Kidney epithelial cell (primary cell): Measurements from ENCODE around the gene RIIAD1. TPM values are rescaled to one million over a fixed set of nuclear protein-coding genes. Genes with fewer than 3 reads are reported as not detected.

Experiments used
- DNase-seq: peaks from one replicate; pipeline ENCODE4 v3.0.0-alpha.2; 2010; ENCODE audit warnings: low read depth
- H3K27me3 ChIP-seq: 2 replicates; pipeline ENCODE4 v1.6.0; 2011; ENCODE audit warnings: low read length; ENCODE audit not compliant: control insufficient read depth, insufficient read depth
- H3K36me3 ChIP-seq: 2 replicates; pipeline ENCODE4 v1.5.1; 2011; ENCODE audit warnings: low read length; ENCODE audit not compliant: control insufficient read depth, insufficient read depth
- H3K4me3 ChIP-seq: 2 replicates; pipeline ENCODE4 v1.5.1; 2011; ENCODE audit warnings: low read depth, mild to moderate bottlenecking, control low read depth, low read length
- CTCF ChIP-seq: IDR thresholded peaks from 2 replicates; pipeline ENCODE4 v1.5.1; 2011; ENCODE audit warnings: mild to moderate bottlenecking, moderate library complexity, low read length, control low read depth, inconsistent platforms; ENCODE audit not compliant: insufficient read depth, poor library complexity, severe bottlenecking
- total RNA-seq: library from RNA; depleted of rRNA; stranded (reverse); fragments of >200 nt; gene quantifications from 2 replicates; pipeline ENCODE4 v1.2.3, GENCODE V29; 2015

RIIAD1 gene
- total RNA-seq, 1 donor from 2014 or later = not detected

GRCh38 chr1:151702936-151703335, 18.4 kb upstream of the RIIAD1 start:
- DNase-seq = no peak
- no peaks in the 10 kb centered on the region for H3K27me3 ChIP-seq
- TF ChIP-seq CTCF = no peak
- no peak overlapping the region for H3K4me3 ChIP-seq
- no peaks in the 10 kb centered on the region for H3K36me3 ChIP-seq

GRCh38 chr1:151703813-151704212, 17.5 kb upstream of the RIIAD1 start:
- no peaks in the 10 kb centered on the region for H3K36me3 ChIP-seq
- H3K4me3 ChIP-seq = no peak overlapping the region
- no peaks in the 10 kb centered on the region for H3K27me3 ChIP-seq
- no peak for DNase-seq
- no peak for TF ChIP-seq CTCF

- Histone ChIP-seq H3K36me3 (no peaks in the 10 kb centered on the region), H3K27me3 (no peaks in the 10 kb centered on the region), H3K4me3 (no peak overlapping the region)
- TF ChIP-seq CTCF = no peak
- DNase-seq = no peak
Measured at GRCh38 chr1:151704246-151704645, 17.1 kb upstream of the RIIAD1 start.

- no peaks in the 10 kb centered on the region for H3K36me3 ChIP-seq
- no peak overlapping the region for H3K4me3 ChIP-seq
- peaks cover 2% of the 10 kb centered on the region for H3K27me3 ChIP-seq
- DNase-seq = no peak
- TF ChIP-seq CTCF = no peak
Measured at GRCh38 chr1:151705146-151705545, 16.2 kb upstream of the RIIAD1 start.

- no peak overlapping the region for H3K4me3 ChIP-seq
- DNase-seq = no peak
- TF ChIP-seq CTCF = no peak
- H3K36me3 ChIP-seq = no peaks in the 10 kb centered on the region
- peaks cover 3% of the 10 kb centered on the region for H3K27me3 ChIP-seq
Measured at GRCh38 chr1:151705753-151706463, 15.4 kb upstream of the RIIAD1 start.
